HFF-Myc (cell line): Measurements from ENCODE around the gene CTTNBP2.
"Not testable (repeated sequence)": the region's sequence is repeated elsewhere in the genome, so short reads cannot be mapped to it uniquely, and the experiment has no call there.

Source experiments
- DNase-seq: peaks from one replicate; pipeline ENCODE4 v3.0.0-alpha.2; 2011; ENCODE audit warnings: low read depth; ENCODE audit errors: extremely low read depth
- H3K4me3 ChIP-seq: replicated peaks from 2 replicates; pipeline ENCODE4 v1.5.1; 2011; ENCODE audit warnings: low read depth, mild to moderate bottlenecking, control low read depth, low read length
- CTCF ChIP-seq: IDR thresholded peaks from 2 replicates; pipeline ENCODE4 v1.5.1; 2012; ENCODE audit warnings: mild to moderate bottlenecking, low read depth, low read length, control low read depth; ENCODE audit errors: missing control alignments

CTTNBP2 gene

GRCh38 chr7:117715784-117716445, 157.3 kb downstream of the CTTNBP2 start:
- TF ChIP-seq CTCF = peak; percentile 54
- H3K4me3 ChIP-seq = no peak overlapping the region
- DNase-seq = peak; percentile 29

GRCh38 chr7:117711556-117711955, 161.7 kb downstream of the CTTNBP2 start:
- H3K4me3 ChIP-seq = no peak overlapping the region
- TF ChIP-seq CTCF = no peak
- no peak for DNase-seq

- H3K4me3 ChIP-seq, DNase-seq: not testable (repeated sequence)
These were observed 165.1 kb downstream of the CTTNBP2 start for GRCh38 chr7:117708173-117708572.

- TF ChIP-seq CTCF = no peak
- DNase-seq = no peak
- H3K4me3 ChIP-seq = no peak overlapping the region
These were observed 166.2 kb downstream of the CTTNBP2 start for GRCh38 chr7:117707080-117707479.

GRCh38 chr7:117706210-117706609, 167.0 kb downstream of the CTTNBP2 start:
- no peak for DNase-seq
- H3K4me3 ChIP-seq = no peak overlapping the region
- TF ChIP-seq CTCF = no peak

DNA sequence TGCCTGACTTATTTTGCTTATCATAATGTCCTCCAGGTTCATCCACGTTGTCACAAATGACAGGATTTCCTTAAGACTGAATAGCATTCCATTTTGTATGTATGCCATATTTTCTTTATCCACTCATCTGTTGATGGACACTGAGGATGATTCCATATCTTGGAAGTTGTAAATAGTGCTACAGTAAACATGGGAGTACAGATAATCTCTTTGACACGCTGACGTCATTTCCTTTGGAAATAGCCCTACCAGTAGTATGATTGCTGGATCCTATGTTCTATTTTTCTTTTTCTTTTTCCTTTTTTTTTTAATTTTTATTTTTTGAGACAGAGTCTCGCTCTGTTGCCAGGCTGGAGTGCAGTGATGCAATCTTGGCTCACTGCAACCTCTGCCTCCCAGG, 167.6 kb downstream of the CTTNBP2 start:
- TF ChIP-seq CTCF = no peak
- no peak for DNase-seq
- no peak overlapping the region for H3K4me3 ChIP-seq

DNA sequence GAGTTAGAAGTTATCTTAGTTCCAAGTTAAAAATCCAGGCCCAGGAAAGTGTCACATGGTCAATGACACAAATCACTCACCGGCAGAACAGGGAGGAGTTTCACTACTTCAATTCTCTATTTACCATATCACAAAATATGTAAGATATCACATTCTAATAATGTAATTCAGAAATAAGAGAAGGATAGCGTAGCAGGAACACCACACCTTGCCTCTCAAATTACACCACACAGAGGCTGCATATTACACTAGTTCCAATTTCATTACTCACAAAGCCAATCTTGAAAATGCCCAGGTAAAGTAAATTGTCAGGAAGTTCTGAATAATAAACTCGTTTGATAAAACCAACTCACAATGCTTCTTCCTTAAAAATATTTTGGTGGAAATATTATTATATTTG, 169.2 kb downstream of the CTTNBP2 start:
- H3K4me3 ChIP-seq = no peak overlapping the region
- no peak for DNase-seq
- TF ChIP-seq CTCF = no peak
